ENCODE data around the gene TRIP10. TPM values are rescaled to one million over a fixed set of nuclear protein-coding genes. Genes with fewer than 3 reads are reported as not detected.

Gene TRIP10
- total and polyA plus RNA-seq, 2 of the 8 experiments (the other 6 are each of a cell fraction or from before 2014, with no cell fraction given), result 27.8 to 69.5 TPM

DNA sequence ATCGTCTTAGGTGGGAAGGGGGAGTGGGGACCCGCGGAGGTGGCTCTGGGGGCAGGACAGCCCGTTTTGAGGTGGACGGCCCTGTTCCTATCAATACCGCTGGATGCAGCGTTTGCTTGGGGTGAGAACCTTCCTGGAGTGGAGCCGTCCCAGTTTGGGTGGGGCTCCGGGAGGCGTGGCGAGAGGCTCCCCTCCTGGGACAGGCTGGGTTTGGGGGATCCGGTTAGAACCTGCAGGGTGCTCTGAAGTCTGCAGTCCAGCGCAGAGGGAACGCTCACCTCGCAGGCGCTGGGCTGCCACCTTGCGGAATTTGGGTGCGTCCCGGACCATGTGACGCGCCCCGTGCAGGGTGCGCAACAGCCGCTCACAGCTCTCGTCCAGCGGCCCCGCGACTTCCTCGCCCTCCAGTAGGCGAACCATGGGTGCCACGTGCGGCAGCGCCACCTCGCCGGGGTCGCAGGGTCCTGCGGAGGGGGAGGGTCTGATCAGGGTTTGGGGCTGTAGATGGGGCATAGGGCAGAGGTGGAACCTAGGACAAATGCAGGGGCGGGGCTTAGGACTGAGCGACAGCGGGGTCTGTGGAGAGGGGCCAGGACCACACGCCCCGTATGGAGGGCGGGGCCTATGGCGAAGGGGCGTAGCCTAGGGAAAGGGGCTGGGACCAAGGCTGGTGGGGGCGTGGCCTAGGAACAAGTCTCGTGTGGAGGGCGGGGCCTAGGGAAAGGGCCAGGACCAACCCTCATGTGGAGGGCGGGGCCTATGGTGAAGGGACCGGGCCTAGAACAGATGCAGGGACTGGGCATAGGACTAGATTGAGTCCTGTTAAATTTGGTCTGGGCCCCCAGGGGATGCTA is 13.9 kb downstream of the TRIP10 start (continued):
- TF ChIP-seq SP2 (IDR thresholded peaks at IDR 0.05; ENCODE audit: low read length) (no peak), GTF2F1 (IDR thresholded peaks at IDR 0.05; ENCODE audit: borderline replicate concordance, low read depth, low read length) (no peak)
